GM12801 (cell line): ENCODE data around the gene HERC5.

Experiments used
- CTCF ChIP-seq: IDR thresholded peaks from one replicate; pipeline ENCODE4 v1.5.1; 2011; ENCODE audit warnings: control low read depth; ENCODE audit not compliant: insufficient read length; ENCODE audit errors: extremely low read depth

Gene HERC5

DNA sequence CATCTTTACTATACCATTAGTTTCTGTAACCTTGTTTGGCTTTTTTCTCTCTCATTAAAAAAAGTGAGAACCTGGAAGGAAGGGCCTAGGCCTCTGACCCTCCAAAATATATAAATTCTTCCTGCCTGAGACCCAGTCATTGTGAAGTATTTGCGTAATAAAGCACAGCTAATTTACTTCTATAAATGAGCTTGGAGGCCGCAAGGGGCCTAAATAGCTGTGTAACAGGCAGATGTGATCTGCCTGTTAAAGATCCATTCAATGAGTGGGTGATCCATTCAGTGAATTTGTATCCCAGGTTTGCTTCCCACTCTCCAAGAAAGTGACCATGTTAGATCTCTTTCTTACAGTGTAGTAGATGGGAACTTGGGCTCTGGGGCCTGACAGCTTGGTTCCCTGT lies 67.3 kb downstream of the HERC5 start:
- no peak for TF ChIP-seq CTCF

GRCh38 chr4:88526221-88526815 lies 69.4 kb downstream of the HERC5 start:
- no peak for TF ChIP-seq CTCF

DNA sequence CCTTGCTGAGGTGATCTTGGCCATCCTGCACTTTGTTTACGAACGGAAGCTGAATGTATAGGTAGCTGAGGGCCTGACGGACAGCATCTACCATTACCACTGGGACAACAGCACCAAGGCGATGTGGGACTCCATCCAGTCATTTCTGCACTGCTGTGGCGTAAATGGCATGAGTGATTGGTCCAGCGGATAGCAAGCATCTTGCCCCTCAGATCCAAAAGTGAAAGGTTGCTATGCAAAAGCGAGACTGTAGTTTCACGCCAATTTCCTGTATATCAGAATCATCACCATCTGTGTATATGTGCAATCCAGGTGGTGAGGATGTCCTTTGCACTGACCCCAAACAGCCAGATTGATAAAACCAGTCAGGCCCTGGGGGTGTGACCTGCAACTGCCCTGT lies 70.9 kb downstream of the HERC5 start:
- no peak for TF ChIP-seq CTCF

DNA sequence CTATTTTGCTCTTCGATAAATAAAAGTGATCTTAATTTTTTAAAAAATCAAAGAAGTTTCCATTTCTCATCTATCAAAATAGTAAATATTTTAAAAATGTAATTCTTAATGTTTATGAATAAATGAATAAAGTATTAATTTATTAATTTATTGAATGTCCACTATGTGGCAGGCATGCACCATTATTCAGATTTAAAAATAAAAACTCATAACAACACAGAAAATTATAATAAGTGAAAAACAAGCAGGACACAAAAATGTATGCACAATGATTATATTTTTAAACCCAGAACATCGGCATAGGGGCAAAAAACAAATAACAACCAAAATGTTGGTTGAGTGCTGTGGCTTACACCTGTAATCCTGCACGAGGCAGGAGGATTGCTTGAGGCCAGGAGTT lies 71.9 kb downstream of the HERC5 start:
- TF ChIP-seq CTCF = no peak

DNA sequence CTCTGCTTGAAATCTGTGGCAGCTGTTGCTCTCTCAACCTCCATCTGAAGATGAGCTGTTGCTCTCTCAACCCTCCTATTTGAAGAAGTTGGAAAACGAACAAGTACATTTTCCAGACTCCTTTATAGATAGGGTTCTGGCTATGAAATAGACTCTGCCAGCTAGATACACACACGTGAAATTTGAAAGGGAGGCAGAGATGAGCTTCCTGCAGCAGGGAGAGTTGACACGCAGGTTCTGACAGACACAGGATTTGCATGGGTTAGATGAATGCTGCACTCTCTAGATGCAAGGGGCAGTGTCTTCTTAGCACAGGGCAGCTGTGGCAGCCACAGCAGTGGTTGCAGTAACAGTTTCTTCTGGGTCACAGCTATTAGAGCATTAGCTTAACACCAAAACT lies 74.6 kb downstream of the HERC5 start:
- TF ChIP-seq CTCF = no peak

DNA sequence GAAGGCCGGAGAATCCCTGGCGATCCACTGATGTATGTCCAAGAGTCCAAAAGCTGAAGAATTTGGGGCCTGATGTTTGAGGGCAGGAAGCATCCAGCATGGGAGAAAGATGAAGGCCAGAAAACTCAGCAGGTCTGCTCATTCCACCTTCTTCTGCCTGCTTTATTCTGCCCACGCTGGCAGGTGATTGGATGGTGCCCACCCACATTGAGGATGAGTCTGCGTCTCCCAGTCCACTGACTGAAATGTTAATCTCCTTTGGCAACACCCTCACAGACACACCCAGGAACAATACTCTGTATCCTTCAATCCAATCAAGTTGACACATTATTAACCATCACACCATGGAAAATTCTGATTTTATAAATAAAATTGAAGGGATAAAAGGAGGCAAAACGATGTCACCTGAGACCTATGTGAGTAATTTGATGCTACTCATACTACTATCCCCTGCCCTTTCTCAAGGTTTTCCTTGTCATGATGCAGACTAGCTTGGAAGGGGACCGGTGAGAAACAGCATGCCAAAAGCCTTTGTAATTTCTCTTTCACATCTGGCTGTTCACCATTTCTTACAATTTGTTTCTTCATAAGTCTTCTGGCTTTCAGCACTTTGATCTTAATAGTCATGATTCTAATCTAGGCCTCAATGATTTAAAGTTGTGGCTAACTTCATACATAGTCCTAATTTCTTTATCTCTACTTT lies 76.3 kb downstream of the HERC5 start:
- no peak for TF ChIP-seq CTCF

DNA sequence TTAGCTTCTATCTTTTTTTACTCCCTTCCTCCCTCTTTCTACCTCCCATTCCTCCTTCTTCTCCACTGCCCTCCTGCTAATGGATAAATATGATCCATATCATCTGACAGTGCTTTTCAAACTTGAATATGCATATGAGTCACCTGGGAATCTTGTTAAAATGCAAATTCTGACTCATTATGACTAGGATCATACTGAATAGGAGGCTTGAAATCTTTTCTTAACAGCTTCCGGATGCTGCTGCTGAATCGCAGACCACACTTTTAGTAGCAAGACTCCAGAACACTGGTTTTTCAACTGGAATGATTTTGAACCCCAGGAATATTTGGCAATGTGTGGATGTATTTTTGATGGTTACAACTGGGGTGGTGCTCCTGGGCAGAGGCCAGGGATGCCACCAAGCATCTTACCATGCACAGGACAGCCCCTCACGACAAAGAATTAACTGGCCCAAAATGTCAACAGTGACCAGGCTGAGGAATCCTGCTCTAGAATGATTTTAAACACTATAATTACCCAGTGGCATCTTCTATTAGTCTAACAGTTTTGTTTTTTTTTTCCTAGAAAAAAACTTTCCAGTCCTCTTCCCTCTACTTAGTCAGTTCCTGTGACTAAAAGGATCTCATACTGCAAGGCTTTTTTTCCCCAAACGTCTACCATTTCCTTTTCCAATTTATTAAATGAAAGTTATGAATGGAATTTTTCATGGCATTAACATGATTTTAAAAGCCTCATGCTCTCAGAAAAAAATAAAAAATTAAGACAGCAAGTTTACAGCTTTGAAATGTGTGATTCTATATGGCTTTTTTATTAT lies 77.2 kb downstream of the HERC5 start:
- no peak for TF ChIP-seq CTCF
